ENCODE data around the gene CNOT10. TPM values are rescaled to one million over a fixed set of nuclear protein-coding genes. Genes with fewer than 3 reads are reported as not detected.

The CNOT10 gene
- total and polyA plus RNA-seq, 8 donors: 11.1 to 23.0 (median 14.4) TPM

DNA sequence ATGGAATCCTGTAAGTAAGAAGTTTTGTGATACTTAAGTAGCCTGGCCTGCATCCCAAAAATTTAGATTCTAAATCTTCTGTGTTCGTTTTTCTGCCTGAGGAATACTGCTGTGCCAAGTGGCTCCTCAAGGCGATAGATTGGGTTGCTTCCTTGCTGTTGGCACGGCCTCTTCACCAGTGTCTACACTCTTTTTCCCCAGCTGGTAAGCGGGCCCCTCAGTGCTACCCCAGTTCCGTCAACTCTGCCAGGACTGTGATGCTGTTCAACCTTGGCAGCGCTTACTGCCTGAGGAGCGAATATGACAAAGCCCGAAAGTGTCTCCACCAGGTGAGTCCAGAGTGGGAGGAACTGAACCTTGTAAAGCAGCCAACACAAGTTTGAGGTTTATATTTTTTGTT is 79.5 kb downstream of the CNOT10 start:
- no peak overlapping the region for H3K27ac ChIP-seq
- ATAC-seq: no peak
- no peaks in the 10 kb centered on the region for H3K27me3 ChIP-seq
- TF ChIP-seq, protein P1, sequence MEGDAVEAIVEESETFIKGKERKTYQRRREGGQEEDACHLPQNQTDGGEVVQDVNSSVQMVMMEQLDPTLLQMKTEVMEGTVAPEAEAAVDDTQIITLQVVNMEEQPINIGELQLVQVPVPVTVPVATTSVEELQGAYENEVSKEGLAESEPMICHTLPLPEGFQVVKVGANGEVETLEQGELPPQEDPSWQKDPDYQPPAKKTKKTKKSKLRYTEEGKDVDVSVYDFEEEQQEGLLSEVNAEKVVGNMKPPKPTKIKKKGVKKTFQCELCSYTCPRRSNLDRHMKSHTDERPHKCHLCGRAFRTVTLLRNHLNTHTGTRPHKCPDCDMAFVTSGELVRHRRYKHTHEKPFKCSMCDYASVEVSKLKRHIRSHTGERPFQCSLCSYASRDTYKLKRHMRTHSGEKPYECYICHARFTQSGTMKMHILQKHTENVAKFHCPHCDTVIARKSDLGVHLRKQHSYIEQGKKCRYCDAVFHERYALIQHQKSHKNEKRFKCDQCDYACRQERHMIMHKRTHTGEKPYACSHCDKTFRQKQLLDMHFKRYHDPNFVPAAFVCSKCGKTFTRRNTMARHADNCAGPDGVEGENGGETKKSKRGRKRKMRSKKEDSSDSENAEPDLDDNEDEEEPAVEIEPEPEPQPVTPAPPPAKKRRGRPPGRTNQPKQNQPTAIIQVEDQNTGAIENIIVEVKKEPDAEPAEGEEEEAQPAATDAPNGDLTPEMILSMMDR (IDR thresholded peaks at IDR 0.05): no peak
- H3K36me3 ChIP-seq: peaks cover 0 to 10% (median 0%) of the 10 kb centered on the region in 3 donors
- WGBS, 2 donors: 95 to 96% methylated on average over 8 of the region's 8 CpGs
- H3K4me3 ChIP-seq: no peak overlapping the region
- FAIRE-seq: no peak
- intact Hi-C loops (cut with DNase I): no loop called here
- DNase-seq: no peak
- H3K4me1 ChIP-seq: no peaks in the 10 kb centered on the region
- no peaks in the 10 kb centered on the region for H3K9me3 ChIP-seq

DNA sequence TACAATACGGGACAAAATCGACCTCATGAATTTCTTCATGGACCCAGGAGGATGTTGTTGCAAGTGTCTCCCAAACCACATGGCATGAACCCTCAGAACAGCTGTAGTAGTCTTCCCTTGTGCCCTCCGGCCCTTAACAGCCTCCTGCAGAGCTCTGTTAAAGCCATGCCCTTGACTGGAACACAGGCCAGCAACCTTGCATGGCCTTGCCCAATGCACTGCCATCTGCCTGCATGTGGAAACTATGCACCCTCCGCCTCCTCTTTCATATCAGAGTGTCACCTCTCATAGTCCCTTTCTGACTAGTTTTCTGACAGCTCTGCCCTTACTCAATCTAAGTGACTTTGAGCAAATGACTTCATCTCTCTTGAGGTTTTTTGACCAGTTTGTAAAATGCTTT is 93.4 kb downstream of the CNOT10 start:
- ATAC-seq (no peak), FAIRE-seq (no peak), DNase-seq (no peak)
- H3K4me1 ChIP-seq: no peaks in the 10 kb centered on the region
- no peak overlapping the region for H3K27ac ChIP-seq
- H3K36me3 ChIP-seq: peaks cover 0 to 4% (median 0%) of the 10 kb centered on the region in 3 donors
- no peak overlapping the region for H3K4me3 ChIP-seq
- WGBS, 2 donors: 78 to 79% methylated on average over 4 of the region's 4 CpGs
- H3K9me3 ChIP-seq: no peaks in the 10 kb centered on the region
- TF ChIP-seq, protein P1 (IDR thresholded peaks at IDR 0.05): no peak
- no peaks in the 10 kb centered on the region for H3K27me3 ChIP-seq
- intact Hi-C loops (cut with DNase I): no loop called here

DNA sequence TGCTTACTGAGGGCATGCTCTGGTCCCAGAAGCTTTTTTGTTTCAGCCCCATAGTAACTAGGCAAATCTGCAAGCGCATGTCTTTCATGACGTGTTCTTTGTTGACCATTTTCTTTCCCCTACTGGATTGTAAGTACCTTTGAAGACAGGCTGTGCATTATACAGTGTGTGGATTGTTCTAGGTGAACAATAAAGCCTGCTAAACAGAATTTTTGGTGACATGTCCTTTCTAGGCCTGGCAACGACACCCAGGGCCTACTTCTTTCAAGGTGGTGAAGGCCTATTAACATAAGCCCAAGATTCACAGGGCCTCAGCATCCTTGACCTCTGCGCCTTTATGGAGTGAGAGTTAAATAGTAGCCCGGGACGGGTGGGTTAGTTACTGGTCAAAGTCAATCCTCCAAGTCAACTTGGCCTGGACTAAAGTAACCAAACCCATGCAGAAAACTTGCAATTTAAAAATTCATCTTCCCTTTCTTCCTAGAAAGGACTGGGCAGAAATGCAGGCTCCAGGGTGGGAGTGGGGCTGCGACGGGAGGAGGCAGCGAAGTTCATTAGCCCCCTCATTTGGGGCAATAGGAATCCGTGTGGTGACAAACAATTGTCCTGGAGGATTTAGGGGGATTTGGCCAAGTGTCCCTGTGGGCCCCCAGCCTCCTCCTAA is 95.2 kb downstream of the CNOT10 start:
- intact Hi-C loops (cut with DNase I): no loop called here
- Histone ChIP-seq H3K27ac (no peak overlapping the region), H3K4me1 (no peaks in the 10 kb centered on the region), H3K36me3 (no peaks in the 10 kb centered on the region), H3K9me3 (no peaks in the 10 kb centered on the region), H3K4me3 (peak overlapping the region in 2 of 4 donors; percentile 48 to 61), H3K27me3 (no peaks in the 10 kb centered on the region)
- TF ChIP-seq, protein P1 (IDR thresholded peaks at IDR 0.05): no peak
- DNase-seq (no peak), FAIRE-seq (no peak), ATAC-seq (no peak)
- WGBS, 2 donors: 85 to 93% methylated on average over 10 of the region's 10 CpGs

DNA sequence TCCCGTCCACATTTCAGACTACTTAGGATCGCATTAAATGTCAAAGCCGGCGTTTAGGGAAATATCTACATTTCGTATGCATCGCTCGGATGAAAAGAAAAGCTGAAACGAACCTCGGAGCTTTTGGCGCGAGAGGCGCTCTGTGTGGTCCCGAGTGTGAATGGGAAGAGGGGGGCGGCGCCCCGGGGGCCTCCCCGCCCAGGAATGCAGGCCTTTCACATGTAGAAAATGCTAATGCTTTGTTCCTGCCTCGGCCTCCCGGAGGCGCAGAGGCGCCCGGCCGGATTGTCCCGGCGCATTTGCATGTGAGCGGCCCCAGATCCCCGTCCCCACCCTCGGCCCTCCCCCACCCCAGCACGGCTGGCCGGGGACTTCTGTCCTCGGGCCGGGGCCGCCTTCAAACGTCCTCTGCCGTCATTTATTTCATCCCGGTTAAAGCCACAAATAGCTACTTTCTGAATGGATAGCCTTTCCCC is 95.8 kb downstream of the CNOT10 start:
- ATAC-seq: peak; percentile 60 to 85 (median 72)

More for the DNA sequence above, 95.8 kb downstream of the CNOT10 start:
- Histone ChIP-seq H3K4me3 (peak overlapping the region; percentile 21 to 61 (median 36)), H3K9me3 (no peaks in the 10 kb centered on the region), H3K4me1 (no peaks in the 10 kb centered on the region), H3K36me3 (no peaks in the 10 kb centered on the region), H3K27me3 (no peaks in the 10 kb centered on the region), H3K27ac (no peak overlapping the region)
- TF ChIP-seq, protein P1 (IDR thresholded peaks at IDR 0.05): no peak
- FAIRE-seq: no peak
- DNase-seq: peak; percentile 18 to 69 (median 27)
- intact Hi-C loops (cut with DNase I): no loop called here
- WGBS, 2 donors: 3 to 6% methylated on average over 36 of the region's 36 CpGs
